GM12878 (cell line): ENCODE results near the gene EAF1. TPM values are rescaled to one million over a fixed set of nuclear protein-coding genes. Genes with fewer than 3 reads are reported as not detected.

Experiments used
- ATAC-seq: fragments of 200-7000 bp; cut with Tn5 transposase; 3 replicates; pipeline ENCODE4 v1.9.1; 2020; ENCODE audit warnings: mild to moderate bottlenecking, moderate library complexity
- BruUV-seq: library from RNA; stranded (reverse); fragments of 400-500 nt; replicated peaks from 2 replicates; lab custom pipeline; 2021; lab: Mats Ljungman, UMichigan
- CTCF ChIA-PET: fragments of 300-600 bp; sonication (Branson Sonifier 250); formaldehyde crosslinking; extraction: SDS; loops from one replicate; lab custom pipeline; 2021; ENCODE audit warnings: inconsistent platforms; lab: Yijun Ruan, JAX
- POLR2A ChIA-PET: fragments of 350-600 bp; formaldehyde crosslinking; extraction: SDS; loops from one replicate; lab custom pipeline; 2021; ENCODE audit warnings: inconsistent platforms; lab: Charles Lee
- RAD21 ChIA-PET: fragments of 300-600 bp; sonication (Branson Sonifier 250); formaldehyde crosslinking; loops from one replicate; lab custom pipeline; 2023; ENCODE audit warnings: antibody characterized with exemption; ENCODE audit not compliant: unreplicated experiment; lab: Charles Lee
- SMC1A ChIA-PET: fragments of 300-600 bp; sonication (Branson Sonifier 250); formaldehyde crosslinking; loops from one replicate; lab custom pipeline; 2023; ENCODE audit not compliant: unreplicated experiment, uncharacterized antibody; lab: Charles Lee
- DNase-seq: peaks from one replicate; pipeline ENCODE4 v3.0.0-alpha.2; 2011; ENCODE audit warnings: low read depth, low spot score
- FAIRE-seq: peaks from 3 replicates; lab custom pipeline; 2011; peaks lifted over from hg19 to GRCh38; lab: Jason Lieb, UNC
- H2AFZ ChIP-seq: 2 replicates; pipeline ENCODE4 v1.6.0; 2011; ENCODE audit warnings: low read depth, low read length, control low read depth; ENCODE audit not compliant: control insufficient read depth
- H3K27ac ChIP-seq: 2 replicates; pipeline ENCODE4 v1.5.1; 2011; ENCODE audit warnings: control low read depth; ENCODE audit not compliant: control insufficient read depth, insufficient read depth
- H3K27me3 ChIP-seq, 2 experiments: replicated peaks in 1 of 2; 2 replicates each; pipeline versions ENCODE4 v1.6.0 to v1.6.1; 2011; ENCODE audit warnings: low read length in 1 of 2; ENCODE audit not compliant: control insufficient read depth in 2 of 2, insufficient read depth in 2 of 2
- H3K36me3 ChIP-seq, 2 experiments: 2 replicates each; pipeline ENCODE4 v1.5.1; 2011; ENCODE audit warnings: low read length in 1 of 2; ENCODE audit not compliant: control insufficient read depth in 2 of 2, insufficient read depth in 2 of 2
- H3K4me1 ChIP-seq: 2 replicates; pipeline ENCODE4 v1.6.1; 2011; ENCODE audit warnings: mild to moderate bottlenecking, low read length, moderate library complexity, mixed read lengths; ENCODE audit not compliant: control insufficient read depth, insufficient read depth
- H3K4me2 ChIP-seq: 2 replicates; pipeline ENCODE4 v1.6.0; 2011; ENCODE audit warnings: control low read depth; ENCODE audit not compliant: control insufficient read depth, insufficient read depth
- H3K4me3 ChIP-seq: fragments of 200-600 bp; sonication (generic); 2 replicates; pipeline ENCODE4 v1.5.1; 2016
- H3K79me2 ChIP-seq: 2 replicates; pipeline ENCODE4 v1.6.0; 2011; ENCODE audit warnings: low read length; ENCODE audit not compliant: control insufficient read depth, insufficient read depth
- H3K9ac ChIP-seq: 2 replicates; pipeline ENCODE4 v1.8.0; 2011; ENCODE audit warnings: low read length, control low read depth, mixed read lengths; ENCODE audit not compliant: control insufficient read depth, insufficient read depth
- H3K9me3 ChIP-seq: replicated peaks from 3 replicates; pipeline ENCODE4 v1.5.1; 2011; ENCODE audit warnings: mild to moderate bottlenecking, low read length; ENCODE audit not compliant: control insufficient read depth, insufficient read depth
- H4K20me1 ChIP-seq: 2 replicates; pipeline ENCODE4 v1.6.0; 2011; ENCODE audit not compliant: control insufficient read depth, insufficient read depth
- CREM ChIP-seq: IDR thresholded peaks from 2 replicates; pipeline ENCODE4 v1.6.1; 2014; ENCODE audit warnings: antibody characterized with exemption, low read depth
- SPI1 ChIP-seq: IDR thresholded peaks from 2 replicates; pipeline ENCODE4 v1.6.1; 2011; ENCODE audit warnings: low read depth, mild to moderate bottlenecking, low read length, moderate library complexity, borderline replicate concordance; ENCODE audit not compliant: insufficient read depth
- ZNF592 ChIP-seq: fragments of 450-650 bp; IDR thresholded peaks from 2 replicates; pipeline ENCODE4 v1.6.1; 2017; ENCODE audit warnings: mild to moderate bottlenecking, moderate library complexity
- WGBS: methylation state at CpG from one replicate; pipeline ENCODE4 v1.1.6; 2016; ENCODE audit warnings: low lambda C conversion rate; ENCODE audit not compliant: insufficient replicate concordance, insufficient coverage; ENCODE audit errors: missing lambda C conversion rate; 5-methylcytosine and 5-hydroxymethylcytosine counted together
- in situ Hi-C: fragments of 300-500 bp; cut with MboI; formaldehyde crosslinking; loops from 9 replicates; pipeline ENCODE4 v1.14.3; 2018; ENCODE audit warnings: mixed read lengths
- intact Hi-C: fragments of 100-400 bp; cut with micrococcal nuclease; formaldehyde crosslinking; loops from one replicate; pipeline ENCODE4 v1.14.2; 2022; ENCODE audit not compliant: unreplicated experiment
- polyA plus RNA-seq, 11 experiments: library from polyadenylated mRNA; depleted of rRNA in 4 of 11; unstranded in 6 of 11; stranded (reverse) in 5 of 11; fragments of >200 nt; fragmentation: Nextera tagmentation in 4 of 11; fragmentation: Illumina TruSeq in 1 of 11; extraction: Ambion mirVana in 4 of 11; extraction: Trizol in 1 of 11; gene quantifications; 1 replicate in 1 of 11; 2 replicates in 10 of 11; pipeline versions ENCODE4 v1.2.1 to v1.2.3, GENCODE V29; 2011 to 2016; ENCODE audit warnings: inconsistent platforms in 2 of 11, missing spikeins in 2 of 11, low read depth in 1 of 11
- total RNA-seq, 4 experiments: library from RNA; depleted of rRNA in 3 of 4; stranded (reverse); fragments of >200 nt in 3 of 4; fragmentation: Illumina TruSeq in 1 of 4; extraction: Trizol in 1 of 4; gene quantifications; 2 replicates each; pipeline versions ENCODE4 v1.2.1 to v1.2.3, GENCODE V29; 2013 to 2021
- TF ChIP-seq, protein P1 (sequence below): fragments of 450-650 bp; IDR thresholded peaks from 2 replicates; pipeline ENCODE4 v1.6.1; 2017; ENCODE audit warnings: mild to moderate bottlenecking, moderate library complexity

EAF1 gene
- total and polyA plus RNA-seq, 10 of the 15 experiments (the other 5 are each of a cell fraction or from before 2014, with no cell fraction given) = 6.8 to 21.6 (median 15.6) TPM

DNA sequence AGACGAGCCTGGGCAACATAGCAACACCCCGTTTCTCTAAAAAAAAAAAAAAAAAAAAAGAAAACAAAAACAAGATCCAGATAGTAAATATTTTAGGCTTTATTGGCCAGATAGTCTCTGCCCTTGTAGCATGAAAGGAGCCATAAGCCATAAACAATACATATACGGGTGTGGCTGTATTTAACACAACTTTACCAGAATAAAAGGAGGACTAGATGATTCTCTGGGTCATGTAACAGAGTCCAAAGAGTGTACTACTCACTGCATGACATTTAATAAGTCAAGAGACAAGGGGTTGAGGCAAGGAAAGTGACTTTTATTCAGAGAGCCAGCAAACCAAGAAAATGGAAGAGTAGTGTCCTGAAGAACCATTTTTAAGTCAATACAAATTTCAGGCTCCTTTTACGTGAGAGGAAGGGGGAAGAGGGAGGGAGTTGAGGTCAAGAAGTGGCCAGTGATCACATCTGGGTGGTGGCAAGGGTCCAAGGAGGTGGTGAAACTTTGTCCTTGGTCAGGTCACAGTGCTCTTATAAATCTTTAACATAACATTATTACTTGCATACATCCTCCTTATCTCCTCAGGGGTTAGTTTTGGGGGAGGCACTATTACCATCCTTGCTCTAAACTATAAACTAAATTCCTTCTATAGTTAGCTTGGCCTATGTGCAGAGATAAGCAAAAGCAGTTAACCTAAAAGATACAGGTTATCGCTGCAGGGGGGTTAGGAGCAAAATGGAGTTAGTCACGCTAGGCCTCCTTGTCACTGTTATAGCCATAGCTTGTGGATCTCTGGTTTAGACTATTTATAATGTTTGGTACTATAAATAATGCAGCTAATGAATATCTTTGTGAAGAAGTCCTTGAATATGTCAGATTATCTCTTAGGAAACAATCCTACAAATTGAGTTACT is 46.2 kb upstream of the EAF1 start:
- Histone ChIP-seq H4K20me1 (no peaks in the 10 kb centered on the region), H3K36me3 (no peaks in the 10 kb centered on the region), H3K27me3 (no peaks in the 10 kb centered on the region), H2AFZ (no peak overlapping the region), H3K4me2 (no peak overlapping the region), H3K9ac (no peak overlapping the region), H3K4me3 (no peak overlapping the region), H3K27ac (peak overlapping the region; percentile 4; the same call in 1 of the 2 replicates), H3K9me3 (peaks cover 5% of the 10 kb centered on the region), H3K4me1 (peaks cover 42% of the 10 kb centered on the region), H3K79me2 (no peaks in the 10 kb centered on the region)
- BruUV-seq = no TSS peak
- ChIA-PET SMC1A (interaction anchor here (0.6 to 7.0 kb wide), 15 partner anchors 14 to 123 kb away, joined by 3 to 136 read pairs (median 4); no protein-coding TSS in a partner anchor), POLR2A (interaction anchor here (0.6 to 2.6 kb wide), 4 partner anchors 37 to 113 kb away, joined by 3 to 12 read pairs (median 7); no protein-coding TSS in a partner anchor), CTCF (interaction anchor here (0.6 to 11.0 kb wide), 15 partner anchors 18 to 1135 kb away, joined by 3 to 228 read pairs (median 5); partner anchors contain the start of genes CAPN7 and SH3BP5), RAD21 (interaction anchor here (0.6 to 7.8 kb wide), 8 partner anchors 20 to 179 kb away, joined by 3 to 137 read pairs (median 4); partner anchors contain the start of gene SH3BP5)
- WGBS = 84% methylated on average over 4 of the region's 6 CpGs
- intact Hi-C loops = no loop called here
- in situ Hi-C loops = loop anchor here (5.0 kb wide), 1 partner anchor 114 kb away; no protein-coding TSS in a partner anchor
- TF ChIP-seq CREM (no peak), ZNF592 (peak; percentile 95), SPI1 (peak; percentile 48; the same call in 1 of the 2 replicates)
- TF ChIP-seq, protein P1, sequence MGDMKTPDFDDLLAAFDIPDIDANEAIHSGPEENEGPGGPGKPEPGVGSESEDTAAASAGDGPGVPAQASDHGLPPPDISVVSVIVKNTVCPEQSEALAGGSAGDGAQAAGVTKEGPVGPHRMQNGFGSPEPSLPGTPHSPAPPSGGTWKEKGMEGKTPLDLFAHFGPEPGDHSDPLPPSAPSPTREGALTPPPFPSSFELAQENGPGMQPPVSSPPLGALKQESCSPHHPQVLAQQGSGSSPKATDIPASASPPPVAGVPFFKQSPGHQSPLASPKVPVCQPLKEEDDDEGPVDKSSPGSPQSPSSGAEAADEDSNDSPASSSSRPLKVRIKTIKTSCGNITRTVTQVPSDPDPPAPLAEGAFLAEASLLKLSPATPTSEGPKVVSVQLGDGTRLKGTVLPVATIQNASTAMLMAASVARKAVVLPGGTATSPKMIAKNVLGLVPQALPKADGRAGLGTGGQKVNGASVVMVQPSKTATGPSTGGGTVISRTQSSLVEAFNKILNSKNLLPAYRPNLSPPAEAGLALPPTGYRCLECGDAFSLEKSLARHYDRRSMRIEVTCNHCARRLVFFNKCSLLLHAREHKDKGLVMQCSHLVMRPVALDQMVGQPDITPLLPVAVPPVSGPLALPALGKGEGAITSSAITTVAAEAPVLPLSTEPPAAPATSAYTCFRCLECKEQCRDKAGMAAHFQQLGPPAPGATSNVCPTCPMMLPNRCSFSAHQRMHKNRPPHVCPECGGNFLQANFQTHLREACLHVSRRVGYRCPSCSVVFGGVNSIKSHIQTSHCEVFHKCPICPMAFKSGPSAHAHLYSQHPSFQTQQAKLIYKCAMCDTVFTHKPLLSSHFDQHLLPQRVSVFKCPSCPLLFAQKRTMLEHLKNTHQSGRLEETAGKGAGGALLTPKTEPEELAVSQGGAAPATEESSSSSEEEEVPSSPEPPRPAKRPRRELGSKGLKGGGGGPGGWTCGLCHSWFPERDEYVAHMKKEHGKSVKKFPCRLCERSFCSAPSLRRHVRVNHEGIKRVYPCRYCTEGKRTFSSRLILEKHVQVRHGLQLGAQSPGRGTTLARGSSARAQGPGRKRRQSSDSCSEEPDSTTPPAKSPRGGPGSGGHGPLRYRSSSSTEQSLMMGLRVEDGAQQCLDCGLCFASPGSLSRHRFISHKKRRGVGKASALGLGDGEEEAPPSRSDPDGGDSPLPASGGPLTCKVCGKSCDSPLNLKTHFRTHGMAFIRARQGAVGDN = peak; percentile 78
- FAIRE-seq (no peak), DNase-seq (no peak), ATAC-seq (no peak)
